Measurements from ENCODE around the gene SLC17A5.
"Not testable (repeated sequence)": the region's sequence is repeated elsewhere in the genome, so short reads cannot be mapped to it uniquely, and the experiment has no call there.

SLC17A5 gene

GRCh38 chr6:73613806-73614536, 39.8 kb downstream of the SLC17A5 start:
- no peak for DNase-seq

DNA sequence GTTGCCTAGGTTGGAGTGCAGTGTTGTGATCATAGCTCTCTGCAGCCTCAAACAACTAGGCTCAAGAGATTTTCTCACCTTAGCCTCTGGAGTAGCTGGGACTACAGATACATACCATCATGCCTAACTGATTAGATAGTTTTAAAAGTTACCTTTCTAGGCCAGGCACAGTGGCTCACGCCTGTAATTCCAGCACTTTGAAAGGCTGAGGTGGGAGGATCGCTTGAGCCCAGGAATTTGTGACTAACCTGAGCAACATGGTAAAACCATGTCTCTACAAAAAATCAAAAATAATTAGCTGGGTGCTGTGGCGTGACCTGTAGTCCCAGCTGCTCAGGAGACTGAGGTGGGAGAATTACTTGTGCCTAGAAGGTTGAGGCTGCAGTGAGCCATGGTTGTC, 41.2 kb downstream of the SLC17A5 start:
- no peak for DNase-seq

DNA sequence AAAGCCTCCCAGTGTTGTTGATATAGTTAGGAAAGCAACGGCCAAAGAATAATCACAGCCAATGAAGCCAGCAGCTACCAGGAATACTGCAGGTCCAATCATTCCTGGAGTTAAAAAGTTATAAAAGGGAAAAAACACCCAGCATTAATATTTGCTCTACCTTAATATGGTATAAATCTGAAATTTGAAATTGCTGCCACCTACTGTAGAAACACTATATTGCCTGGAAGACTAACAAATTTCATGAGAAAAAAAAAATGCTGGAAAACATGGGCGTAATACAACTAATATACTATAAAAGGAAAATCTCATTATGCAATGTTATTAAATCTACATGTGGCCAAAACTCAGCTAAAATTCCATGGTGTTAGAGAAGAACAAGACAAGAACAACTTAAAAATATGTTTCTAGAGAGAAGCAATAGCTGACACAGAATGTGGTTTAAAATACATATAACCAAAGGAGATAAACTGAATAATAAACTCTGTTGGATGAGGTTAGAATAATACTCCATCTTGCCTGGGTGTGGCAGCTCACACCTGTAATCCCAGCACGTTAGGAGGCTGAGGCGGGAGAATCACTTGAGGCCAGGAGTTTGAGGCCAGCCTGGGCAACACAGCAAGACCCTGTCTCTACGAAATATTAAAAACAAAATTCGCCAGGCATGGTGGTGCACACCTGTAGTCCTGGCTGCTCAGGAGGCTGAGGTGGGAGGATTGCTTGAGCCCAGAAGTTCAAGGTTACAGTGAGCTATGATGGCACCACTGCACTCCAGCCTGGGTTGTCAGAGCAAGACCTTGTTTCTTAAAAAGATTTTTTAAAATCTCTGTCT, 43.1 kb downstream of the SLC17A5 start:
- DNase-seq, result peak; percentile 34

GRCh38 chr6:73608761-73609160, 45.0 kb downstream of the SLC17A5 start:
- DNase-seq, result no peak

DNA sequence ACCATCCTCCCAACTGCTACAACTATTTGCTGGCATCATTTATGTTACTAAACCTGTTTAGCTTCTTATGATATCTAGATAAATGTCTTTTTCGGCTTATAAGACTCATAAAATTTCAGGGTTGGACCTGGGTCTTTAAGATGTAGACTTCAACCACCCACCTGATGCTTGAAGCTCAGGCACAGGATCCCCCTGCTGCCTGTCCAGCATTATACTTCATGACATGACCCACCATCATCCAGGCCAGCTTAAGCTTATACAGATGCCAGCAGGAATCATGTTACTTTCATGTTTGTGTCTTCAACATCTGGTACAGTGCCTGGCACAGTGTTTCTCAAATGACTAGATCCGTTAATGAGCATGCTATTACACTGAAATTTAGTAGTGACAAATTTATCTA, 47.4 kb downstream of the SLC17A5 start:
- no peak for DNase-seq

DNA sequence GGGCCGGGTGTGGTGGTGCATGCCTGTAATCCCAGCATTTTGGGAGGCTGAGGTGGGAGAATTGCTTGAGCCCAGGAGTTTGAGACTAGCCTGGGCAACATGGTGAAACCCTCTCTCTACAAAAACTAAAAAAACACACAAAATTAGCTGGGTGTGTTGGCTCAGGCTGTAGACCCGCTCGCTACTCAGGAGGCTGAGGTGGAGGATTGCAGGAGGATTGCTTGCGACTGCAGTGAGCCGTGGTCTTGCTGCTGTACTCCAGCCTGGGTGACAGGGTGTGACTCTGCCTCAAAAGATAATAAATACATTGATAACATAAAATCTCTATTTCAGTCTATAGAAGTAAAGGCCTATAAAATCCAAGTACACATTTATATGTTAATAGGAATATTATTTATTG, 49.3 kb downstream of the SLC17A5 start:
- DNase-seq, result no peak

GRCh38 chr6:73604020-73604419, 49.8 kb downstream of the SLC17A5 start:
- DNase-seq, result no peak

GRCh38 chr6:73586416-73586974, 67.3 kb downstream of the SLC17A5 start:
- no peak for DNase-seq

DNA sequence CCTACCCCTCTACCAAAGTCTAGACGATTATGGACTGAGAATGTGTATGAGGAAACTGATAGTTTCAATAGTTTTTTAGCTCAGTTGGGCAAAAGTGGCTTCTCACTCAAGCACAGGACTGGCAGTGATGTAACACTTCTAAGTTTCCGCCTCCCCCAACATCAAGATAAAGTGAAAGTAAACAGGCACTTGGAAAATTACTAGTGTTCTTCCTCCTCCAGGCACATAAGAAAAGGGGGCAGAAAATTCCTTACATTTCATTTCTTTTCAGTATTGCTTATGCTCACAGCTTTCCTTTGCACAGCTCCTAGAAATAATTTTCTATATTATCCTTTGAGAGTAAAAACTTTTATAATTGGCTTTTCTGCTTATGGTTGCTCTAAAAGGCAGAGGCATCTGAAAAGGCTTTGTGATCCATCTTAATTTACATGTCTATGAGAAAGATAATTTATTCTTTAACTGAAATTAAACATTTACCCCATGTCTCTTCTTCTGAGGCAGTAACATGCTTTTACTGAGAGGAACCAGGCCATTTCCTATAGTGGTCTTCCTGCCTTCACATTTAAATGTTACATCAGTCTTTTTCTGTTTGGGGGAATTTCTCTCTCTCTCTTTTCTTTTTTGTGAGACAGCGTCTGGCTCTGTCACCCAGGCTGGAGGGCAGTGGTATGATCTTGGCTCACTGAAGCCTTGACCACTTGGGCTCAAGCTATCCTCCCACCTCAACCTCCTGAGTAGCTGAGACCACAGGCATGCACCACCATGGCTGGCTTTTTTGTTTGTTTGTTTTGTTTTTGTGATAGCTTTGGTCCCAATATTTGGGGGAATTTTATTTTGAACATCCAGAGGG, 68.0 kb downstream of the SLC17A5 start:
- DNase-seq, result peak; percentile 43

- no peak for DNase-seq
Observed at GRCh38 chr6:73581293-73581692, 72.5 kb downstream of the SLC17A5 start.

- peak; percentile 95 for DNase-seq
Observed at GRCh38 chr6:73580247-73581149, 73.3 kb downstream of the SLC17A5 start.

- peak; percentile 37 for DNase-seq
Observed at GRCh38 chr6:73579851-73580246, 73.9 kb downstream of the SLC17A5 start.

DNA sequence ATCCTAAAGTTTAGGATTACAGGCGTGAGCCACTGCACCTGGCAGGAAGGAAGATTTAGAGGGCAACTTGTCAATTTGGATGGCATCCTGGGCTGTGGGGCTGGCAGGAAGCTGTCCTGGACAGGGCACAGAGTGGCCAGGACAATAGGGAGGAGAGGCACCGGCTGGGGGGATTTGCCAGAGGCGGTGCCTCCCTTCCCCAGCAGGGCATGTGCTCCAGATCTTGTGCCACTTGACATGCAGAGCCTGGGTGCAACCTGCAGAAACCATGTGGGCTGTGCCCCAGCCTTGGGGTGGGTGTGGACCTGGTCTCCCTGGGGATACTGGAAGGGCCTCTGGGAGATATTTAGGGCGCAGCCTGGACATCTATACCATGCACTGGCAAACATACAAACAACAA, 74.4 kb downstream of the SLC17A5 start:
- no peak for DNase-seq

DNA sequence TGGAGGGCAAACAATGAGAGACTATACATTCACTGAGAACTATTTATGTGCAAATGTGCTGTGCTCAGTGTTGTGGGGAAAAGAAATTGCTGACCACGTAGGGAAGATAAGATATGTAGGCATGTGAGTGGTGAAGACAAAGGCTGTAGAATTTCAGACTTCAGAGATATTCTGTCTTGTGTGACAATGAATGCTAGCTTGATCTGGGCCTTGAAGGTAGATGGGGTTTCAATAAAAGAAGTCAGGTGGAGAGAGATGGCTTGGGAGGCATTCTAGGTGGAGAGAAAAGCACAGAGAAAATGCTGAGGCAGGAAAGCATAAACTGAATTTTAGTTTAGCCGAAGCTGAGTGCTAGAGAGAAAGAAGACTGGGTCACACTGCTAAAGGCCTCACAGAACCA, 76.1 kb downstream of the SLC17A5 start:
- DNase-seq, result no peak

GRCh38 chr6:73572531-73572930, 81.3 kb downstream of the SLC17A5 start:
- DNase-seq, result not testable (repeated sequence)

DNA sequence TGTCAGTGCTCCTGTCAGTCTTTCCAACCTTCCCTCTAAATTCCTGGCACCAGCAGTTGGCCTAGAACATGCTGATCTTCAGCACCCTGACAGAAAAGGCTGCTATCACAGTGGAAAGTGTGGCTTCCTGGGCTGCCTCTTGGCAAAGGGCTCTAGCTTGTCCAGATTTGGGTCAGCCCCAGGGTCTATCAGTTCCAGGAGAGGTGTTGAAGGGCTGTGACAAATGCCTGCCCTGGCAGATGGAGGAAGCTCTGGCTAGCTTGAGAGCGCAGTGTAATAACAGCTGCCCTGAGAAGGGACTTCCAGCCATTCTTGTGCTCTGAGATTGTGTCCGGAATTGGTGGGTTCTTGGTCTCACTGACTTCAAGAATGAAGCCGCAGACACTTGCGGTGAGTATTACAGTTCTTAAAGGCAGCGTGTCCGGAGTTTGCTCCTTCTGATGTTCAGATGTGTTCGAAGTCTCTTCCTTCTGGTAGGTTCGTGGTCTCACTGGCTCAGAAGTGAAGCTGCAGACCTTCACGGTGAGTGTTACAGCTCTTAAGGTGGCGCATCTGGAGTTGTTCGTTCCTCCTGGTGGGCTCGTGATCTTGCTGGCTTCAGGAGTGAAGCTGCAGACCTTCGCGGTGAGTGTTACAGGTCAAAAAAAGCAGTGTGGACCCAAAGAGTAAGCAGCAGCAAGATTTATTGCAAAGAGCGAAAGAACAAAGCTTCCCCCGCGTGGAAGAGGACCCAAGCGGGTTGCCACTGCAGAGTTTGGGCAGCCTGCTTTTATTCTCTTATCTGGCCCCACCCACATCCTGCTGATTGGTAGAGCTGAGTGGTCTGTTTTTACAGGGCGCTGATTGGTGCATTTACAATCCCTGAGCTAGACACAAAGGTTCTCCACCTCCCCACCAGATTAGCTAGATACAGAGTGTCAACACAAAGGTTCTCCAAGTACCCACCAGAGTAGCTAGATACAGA, 82.3 kb downstream of the SLC17A5 start:
- DNase-seq, result not testable (repeated sequence)

DNA sequence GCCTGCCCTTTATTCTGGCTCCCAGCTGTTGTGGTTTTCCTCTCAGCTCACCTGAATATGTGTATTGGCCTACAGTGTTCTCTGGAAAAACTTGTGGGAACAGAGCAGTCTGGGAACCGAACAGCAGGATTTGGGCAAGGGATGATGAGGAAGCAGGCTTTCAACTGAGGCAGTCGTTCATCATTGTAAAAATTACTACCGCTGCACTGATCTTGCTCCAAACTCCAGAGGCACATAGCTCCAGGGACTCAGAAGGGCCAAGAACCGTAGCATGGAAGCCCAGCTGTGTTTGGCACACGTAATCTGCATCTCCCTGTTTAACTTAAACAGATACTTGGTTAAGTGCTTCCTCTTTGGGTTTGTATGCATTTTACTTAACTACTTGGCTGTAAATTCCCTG, 84.7 kb downstream of the SLC17A5 start:
- DNase-seq, result no peak

- no peak for DNase-seq
Observed at GRCh38 chr6:73566954-73567591, 86.7 kb downstream of the SLC17A5 start.

- DNase-seq, result not testable (repeated sequence)
Observed at GRCh38 chr6:73566486-73566871, 87.3 kb downstream of the SLC17A5 start.
